Mesodermal cell (in vitro differentiated cells): ENCODE data around the gene TMEM235.
"Not testable (repeated sequence)": the region's sequence is repeated elsewhere in the genome, so short reads cannot be mapped to it uniquely, and the experiment has no call there.

Source experiments
- H3K27ac ChIP-seq: 2 replicates; pipeline ENCODE4 v1.7.0; 2013; ENCODE audit warnings: mild to moderate bottlenecking, low read depth, low read length, moderate library complexity; ENCODE audit not compliant: severe bottlenecking
- H3K36me3 ChIP-seq: 2 replicates; pipeline ENCODE4 v1.7.1; 2013; ENCODE audit warnings: mild to moderate bottlenecking, low read length, moderate library complexity; ENCODE audit not compliant: control insufficient read depth, insufficient read depth
- H3K4me1 ChIP-seq: one replicate; pipeline ENCODE4 v1.7.1; 2013; ENCODE audit warnings: mild to moderate bottlenecking, low read length; ENCODE audit not compliant: insufficient read depth, control insufficient read depth, poor library complexity, severe bottlenecking
- H3K4me3 ChIP-seq: 2 replicates; pipeline ENCODE4 v1.7.0; 2013; ENCODE audit warnings: low read length, control low read depth, mild to moderate bottlenecking; ENCODE audit not compliant: insufficient read depth, poor library complexity, severe bottlenecking; ENCODE audit errors: extremely low read depth
- H3K9me3 ChIP-seq: 2 replicates; pipeline ENCODE4 v1.7.1; 2013; ENCODE audit warnings: mild to moderate bottlenecking, low read length, moderate library complexity; ENCODE audit not compliant: control insufficient read depth
- WGBS, 2 experiments: methylation state at CpG; one replicate each; pipeline ENCODE4 v1.1.5; 2013; ENCODE audit warnings: missing lambda C conversion rate in 2 of 2; ENCODE audit not compliant: insufficient coverage in 2 of 2; 5-methylcytosine and 5-hydroxymethylcytosine counted together

Gene TMEM235

DNA sequence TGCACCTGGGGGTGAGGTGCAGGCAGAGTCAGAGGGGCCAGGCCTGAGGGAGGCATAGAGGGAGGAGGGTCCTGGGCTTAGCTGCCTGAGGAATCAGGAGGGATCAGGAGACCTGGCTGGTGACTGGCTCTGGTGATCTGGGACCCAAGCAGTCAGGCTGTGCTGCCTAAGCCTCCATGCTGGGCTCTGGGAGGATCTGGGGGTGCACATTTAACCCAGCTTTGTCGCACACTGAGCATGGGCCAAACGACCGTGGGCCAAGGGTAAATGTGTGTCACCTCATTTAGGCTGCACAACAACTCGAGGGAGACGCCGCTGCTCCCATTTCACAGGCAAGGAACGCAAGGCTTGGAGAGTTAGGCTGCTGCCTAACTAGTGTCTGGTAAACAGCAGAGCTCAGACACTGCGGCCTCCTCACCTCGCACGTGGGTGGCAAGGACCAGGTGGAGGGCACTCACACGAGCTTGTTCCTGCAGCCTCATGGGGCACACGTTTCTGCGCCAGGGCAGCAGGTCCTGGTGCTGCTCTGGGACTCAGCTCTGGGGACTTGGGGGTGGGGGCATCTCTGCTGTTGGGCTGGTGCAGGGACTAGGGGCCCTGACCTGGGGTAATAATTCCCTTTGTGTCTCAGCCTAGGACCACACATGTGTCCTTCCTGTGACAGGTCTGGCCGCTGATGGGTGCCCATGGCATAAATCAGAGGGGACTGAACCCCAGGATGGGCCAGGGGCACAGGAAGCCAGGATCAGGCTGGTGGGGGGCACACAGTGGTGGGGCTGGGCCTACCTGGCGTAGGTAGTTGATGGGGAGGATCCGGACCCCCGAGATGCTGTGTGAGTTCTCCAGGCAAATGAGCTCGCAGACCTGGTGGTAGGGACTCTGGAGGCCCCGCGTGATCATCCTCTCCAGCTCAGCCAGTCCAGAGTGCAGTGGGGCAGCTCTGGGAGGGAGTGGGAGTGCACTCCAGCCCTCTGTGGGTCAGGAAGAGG, 18.7 kb downstream of the TMEM235 start:
- Histone ChIP-seq H3K27ac (no peak overlapping the region), H3K4me3 (peak overlapping the region; percentile 0)
- 79 to 91% methylated on average over 20 of the region's 20 CpGs for WGBS, 2 experiments

DNA sequence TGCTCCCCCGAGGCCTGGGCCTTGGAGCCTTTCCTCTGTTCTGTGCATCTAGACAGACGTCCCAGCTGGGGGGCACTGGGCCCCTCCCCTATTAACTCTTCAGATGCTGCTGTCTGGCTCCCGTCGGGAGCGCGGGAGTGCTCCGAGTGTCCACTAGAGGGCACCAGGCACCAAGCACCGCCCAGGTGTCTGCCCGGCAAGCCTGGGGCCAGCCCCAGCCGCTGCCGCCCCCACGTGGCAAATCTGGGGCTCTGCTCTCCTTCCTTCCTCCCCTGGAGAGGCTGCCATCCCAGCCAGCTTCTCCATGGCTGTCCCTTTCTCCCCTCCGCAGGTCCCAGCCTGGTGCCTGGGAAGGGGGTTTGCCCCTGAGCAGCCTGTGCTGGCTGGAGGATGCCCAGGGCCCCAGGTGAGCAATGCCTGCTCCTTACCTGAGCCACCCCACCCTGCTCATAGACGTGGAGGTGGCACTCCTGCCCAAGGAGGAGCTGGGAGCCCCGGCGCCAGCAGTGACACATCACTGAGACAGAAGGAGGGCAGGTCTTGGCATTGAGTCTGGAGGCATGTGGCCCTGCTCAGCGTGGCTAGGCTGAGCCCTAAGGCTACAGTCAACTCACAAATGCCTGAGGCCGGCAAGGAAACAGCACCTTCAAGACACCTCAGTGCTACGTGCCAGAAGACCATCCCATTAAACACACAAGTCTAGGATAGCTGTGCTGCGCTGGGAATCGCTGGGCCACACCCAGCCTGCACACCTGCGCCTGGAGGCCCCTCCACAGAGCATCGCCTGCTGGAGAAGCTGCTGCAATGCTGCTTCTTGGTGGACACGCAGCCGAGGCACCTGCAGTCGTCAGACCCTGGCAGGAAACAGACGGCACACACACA, 19.7 kb downstream of the TMEM235 start:
- Histone ChIP-seq H3K27ac (no peak overlapping the region), H3K4me1 (peaks cover 31% of the 10 kb centered on the region), H3K36me3 (no peaks in the 10 kb centered on the region), H3K9me3 (no peaks in the 10 kb centered on the region), H3K4me3 (peak overlapping the region; percentile 0)
- WGBS, 2 experiments, result 44 to 46% methylated on average over 23 to 25 of the region's 27 CpGs

More for the DNA sequence above, 18.7 kb downstream of the TMEM235 start:
- no peaks in the 10 kb centered on the region for H3K9me3 ChIP-seq
- peaks cover 22% of the 10 kb centered on the region for H3K4me1 ChIP-seq
- H3K36me3 ChIP-seq, result no peaks in the 10 kb centered on the region

DNA sequence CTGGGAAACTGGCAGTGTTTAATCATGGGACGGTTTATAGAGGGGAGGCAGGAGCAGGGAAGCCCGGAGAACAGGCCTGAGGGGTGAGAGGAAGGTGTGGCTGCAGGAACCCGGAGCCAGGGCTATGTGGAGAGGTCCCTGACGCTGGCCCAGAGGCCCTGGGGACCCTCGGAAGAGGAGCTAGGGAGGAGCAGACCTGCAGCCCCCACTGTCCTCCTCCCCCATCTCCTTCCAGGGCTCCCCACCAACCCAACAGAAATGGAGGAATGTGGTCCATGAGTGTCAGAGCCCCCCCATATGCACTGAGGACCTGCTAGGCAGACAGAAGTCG, 20.3 kb downstream of the TMEM235 start:
- WGBS, 2 experiments, result 67 to 78% methylated on average over 1 to 4 of the region's 6 CpGs
- Histone ChIP-seq H3K4me3 (no peak overlapping the region), H3K4me1 (peaks cover 37% of the 10 kb centered on the region), H3K9me3 (no peaks in the 10 kb centered on the region), H3K36me3 (no peaks in the 10 kb centered on the region), H3K27ac (no peak overlapping the region)

DNA sequence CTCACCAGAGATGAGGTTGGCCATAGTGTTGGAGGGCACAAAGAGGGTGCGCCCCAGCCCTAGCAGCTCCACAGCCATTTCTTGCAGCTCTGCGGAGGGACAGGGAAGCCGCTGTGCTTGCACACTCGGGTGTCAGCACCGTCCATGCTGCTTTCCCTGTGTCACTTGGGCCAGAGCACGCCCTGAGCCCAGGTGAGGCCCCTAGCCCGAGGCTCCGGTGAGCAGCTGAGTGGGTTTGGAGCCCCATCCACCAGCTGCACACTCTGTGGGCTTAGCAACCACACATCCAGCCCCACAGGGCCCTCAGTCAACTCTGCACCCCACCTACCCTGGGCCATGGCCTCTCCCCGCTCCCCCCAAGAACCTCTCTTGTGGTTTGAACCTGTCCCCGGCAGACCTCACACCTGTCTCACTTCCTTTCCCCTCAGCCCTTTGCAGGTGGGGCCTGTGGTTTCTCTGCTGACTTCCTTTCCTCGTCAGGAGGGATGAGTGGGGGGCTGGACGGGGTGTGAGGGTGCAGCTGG, 20.7 kb downstream of the TMEM235 start:
- Histone ChIP-seq H3K4me3 (no peak overlapping the region), H3K9me3 (no peaks in the 10 kb centered on the region), H3K36me3 (no peaks in the 10 kb centered on the region), H3K27ac (no peak overlapping the region), H3K4me1 (peaks cover 37% of the 10 kb centered on the region)
- WGBS, 2 experiments, result 96 to 97% methylated on average over 8 to 9 of the region's 12 CpGs

DNA sequence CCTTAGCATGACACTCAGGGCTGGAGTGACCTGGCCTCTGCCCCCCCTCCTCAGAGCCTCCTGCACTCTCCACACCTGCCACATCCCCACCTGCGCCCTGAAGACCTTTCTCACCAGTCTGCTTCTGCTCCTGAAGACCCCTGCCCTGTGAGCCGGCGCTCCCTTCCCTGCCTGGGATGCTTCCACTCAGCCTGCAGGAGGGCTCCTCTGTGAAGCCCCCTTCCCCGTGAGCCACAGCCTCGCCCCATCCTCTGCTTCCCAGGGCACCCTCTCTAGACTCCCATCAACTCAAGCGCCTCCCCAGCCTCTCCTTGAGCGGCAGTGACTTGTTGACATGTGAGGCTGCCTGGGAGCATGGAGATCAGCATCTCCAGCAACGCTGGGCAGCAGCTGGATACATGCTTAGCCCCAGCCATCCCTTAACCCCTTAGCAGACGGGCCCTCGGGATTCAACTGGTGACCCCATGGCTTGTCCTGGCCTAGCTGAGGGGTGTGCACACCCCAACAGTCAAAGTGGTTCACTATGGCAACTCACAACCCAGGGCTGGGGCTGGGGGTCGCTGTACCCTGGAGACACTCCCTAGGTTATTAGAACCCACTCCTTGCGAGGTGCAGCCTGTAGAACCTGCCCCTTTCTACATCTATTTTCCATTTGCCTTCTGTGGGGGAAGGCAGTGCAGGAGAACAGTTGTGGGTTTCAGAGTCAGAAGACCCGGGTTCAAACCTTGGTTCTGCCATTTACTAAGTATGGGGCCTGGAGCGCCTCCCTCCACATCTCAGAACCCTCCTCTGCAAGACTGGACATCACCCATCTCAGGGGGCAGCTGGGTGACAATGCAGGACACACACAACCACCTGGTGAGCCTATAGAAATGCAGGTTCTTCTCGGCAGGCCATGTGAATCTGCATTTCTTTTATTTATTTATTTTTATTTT, 21.5 kb downstream of the TMEM235 start:
- no peak overlapping the region for H3K4me3 ChIP-seq
- no peaks in the 10 kb centered on the region for H3K9me3 ChIP-seq
- 94 to 96% methylated on average over 10 to 12 of the region's 15 CpGs for WGBS, 2 experiments
- no peak overlapping the region for H3K27ac ChIP-seq
- peaks cover 40% of the 10 kb centered on the region for H3K4me1 ChIP-seq
- H3K36me3 ChIP-seq, result no peaks in the 10 kb centered on the region

DNA sequence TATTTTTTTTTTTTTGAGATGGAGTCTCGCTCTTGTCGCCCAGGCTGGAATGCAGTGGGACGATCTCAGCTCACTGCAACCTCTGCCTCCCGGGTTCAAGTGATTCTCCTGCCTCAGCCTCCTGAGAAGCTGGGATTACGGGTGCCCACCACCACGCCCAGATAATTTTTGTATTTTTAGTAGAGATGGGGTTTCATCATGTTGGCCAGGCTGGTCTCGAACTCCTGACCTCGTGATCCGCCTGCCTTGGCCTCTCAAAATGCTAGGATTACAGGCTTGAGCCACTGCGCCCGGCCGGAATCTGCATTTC, 22.2 kb downstream of the TMEM235 start:
- 90 to 91% methylated on average over 8 to 10 of the region's 12 CpGs for WGBS, 2 experiments
- not testable (repeated sequence) for H3K36me3 ChIP-seq, H3K9me3 ChIP-seq, H3K27ac ChIP-seq
- peak overlapping the region; percentile 63 for H3K4me3 ChIP-seq
- H3K4me1 ChIP-seq, result peaks cover 43% of the 10 kb centered on the region

DNA sequence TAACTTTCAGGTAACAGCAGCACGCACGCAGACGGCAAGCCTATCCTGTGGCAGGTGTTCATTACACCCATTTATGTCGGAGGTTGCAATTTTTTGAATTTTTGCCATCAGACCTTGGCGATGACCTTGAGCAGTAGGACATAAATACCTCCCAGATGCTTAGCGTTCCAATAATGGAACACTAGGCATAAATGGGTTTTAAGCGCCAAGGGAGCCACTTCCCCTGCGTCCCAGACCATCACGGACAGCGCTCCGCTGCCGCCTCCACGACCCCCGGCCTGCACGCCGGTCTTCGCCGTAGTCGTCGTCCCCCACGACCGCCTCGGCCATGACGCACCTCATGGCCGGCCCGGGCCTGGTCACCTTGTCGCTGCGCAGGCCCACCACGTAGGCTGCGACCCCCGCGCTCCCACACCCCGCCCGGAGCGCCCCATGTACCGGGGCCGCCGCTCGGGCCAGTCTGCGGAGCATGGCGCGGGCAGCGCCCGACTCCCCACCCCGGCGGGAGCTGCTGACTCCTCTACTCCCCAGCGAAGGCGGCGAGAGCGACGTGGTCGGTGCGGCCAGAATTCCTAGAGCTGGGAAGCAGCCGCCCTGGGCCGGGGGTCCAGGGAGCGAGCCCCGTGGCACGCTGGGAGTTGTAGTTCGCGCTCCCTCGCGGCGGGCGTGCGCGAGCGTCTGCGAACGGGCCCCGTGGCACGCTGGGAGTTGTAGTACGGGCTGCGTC, 22.7 kb downstream of the TMEM235 start:
- peak overlapping the region; percentile 63 for H3K4me3 ChIP-seq
- H3K4me1 ChIP-seq, result peaks cover 47% of the 10 kb centered on the region
- H3K27ac ChIP-seq, result peak overlapping the region; percentile 84
- no peaks in the 10 kb centered on the region for H3K36me3 ChIP-seq
- H3K9me3 ChIP-seq, result no peaks in the 10 kb centered on the region
- WGBS, 2 experiments, result 7 to 10% methylated on average over 54 to 62 of the region's 73 CpGs

DNA sequence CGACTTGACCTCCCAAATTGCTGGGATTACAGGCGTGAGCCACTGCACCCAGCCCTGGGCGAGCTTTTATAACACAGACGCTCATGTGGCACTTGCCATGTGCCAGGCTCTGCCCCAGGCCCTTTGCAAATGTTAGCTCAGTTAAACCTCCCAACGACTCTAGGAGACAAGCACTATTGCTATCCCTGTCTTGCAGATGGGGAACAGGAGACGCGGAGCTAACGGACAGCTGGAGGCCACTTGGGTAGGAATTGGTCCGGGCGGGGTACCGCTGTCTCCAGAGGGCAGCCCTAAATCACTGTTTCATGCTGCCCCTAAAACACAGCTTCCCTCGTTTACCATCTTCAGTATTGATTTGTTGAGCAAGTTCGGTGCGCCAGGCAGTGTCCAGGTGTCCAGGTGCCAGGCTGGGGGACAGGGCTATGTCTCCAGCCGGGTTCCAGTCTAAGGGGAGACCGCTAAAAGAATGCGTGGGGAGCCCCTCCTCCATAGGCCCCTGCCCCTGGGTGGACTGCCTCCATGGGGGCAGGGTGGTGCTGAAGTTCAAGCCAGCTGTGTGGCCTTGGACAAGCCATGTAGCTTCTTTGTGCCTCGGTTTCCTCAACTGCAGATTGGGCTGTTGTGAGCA, 23.7 kb downstream of the TMEM235 start:
- Histone ChIP-seq H3K9me3 (no peaks in the 10 kb centered on the region), H3K27ac (peak overlapping the region; percentile 43), H3K36me3 (no peaks in the 10 kb centered on the region), H3K4me1 (peaks cover 46% of the 10 kb centered on the region), H3K4me3 (no peak overlapping the region)
- 95 to 96% methylated on average over 12 to 16 of the region's 18 CpGs for WGBS, 2 experiments

DNA sequence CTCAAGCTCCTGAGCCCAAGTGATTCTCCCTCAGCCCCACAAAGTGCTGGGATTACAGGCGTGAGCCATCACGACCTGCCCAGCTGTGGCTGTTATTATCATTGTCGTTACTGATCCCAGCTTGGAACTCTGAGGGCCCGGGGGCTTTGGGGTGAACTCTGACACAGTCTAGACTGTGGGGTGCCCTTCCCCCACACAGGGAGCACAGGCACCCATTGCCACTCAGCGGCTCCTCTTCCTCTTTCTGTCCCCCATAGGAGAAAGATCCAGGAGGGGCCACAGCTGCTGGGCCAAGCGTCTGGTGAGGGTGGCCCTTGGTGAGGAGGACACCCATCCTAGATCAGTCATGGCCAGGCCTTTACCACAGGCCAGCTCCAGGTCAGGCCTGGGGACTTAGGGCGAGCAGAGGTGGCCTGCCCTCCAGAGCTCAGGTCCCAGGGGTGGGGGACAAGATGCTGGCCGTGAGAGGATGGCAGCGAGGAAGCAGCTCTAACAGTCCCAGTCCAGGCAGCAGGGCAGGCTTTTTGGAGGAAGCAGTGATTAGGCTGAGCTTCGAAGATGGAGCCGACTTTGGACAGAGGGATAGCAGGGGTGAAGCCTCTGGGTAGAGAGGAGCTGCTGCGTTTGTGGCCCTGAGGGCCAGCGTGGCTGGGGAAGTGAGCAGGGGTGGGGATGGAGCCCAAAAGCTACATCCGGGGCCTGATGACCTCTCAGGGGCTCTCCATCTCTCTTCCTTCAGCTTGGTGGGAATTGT, 24.7 kb downstream of the TMEM235 start:
- WGBS, 2 experiments, result 71 to 86% methylated on average over 13 of the region's 14 CpGs
- H3K36me3 ChIP-seq, result no peaks in the 10 kb centered on the region
- H3K27ac ChIP-seq, result peak overlapping the region; percentile 78
- H3K4me1 ChIP-seq, result peaks cover 41% of the 10 kb centered on the region
- H3K4me3 ChIP-seq, result no peak overlapping the region
- H3K9me3 ChIP-seq, result no peaks in the 10 kb centered on the region
